NB4 (cell line): Measurements from ENCODE around the gene MROH7.

Source experiments
- POLR2A ChIP-seq: IDR thresholded peaks from 2 replicates; pipeline ENCODE4 v1.6.1; 2011; ENCODE audit warnings: mild to moderate bottlenecking; ENCODE audit not compliant: insufficient read length; ENCODE audit errors: extremely low read depth
- TF ChIP-seq, protein P1 (sequence below): IDR thresholded peaks from one replicate; pipeline ENCODE4 v1.5.1; 2012; ENCODE audit warnings: low read depth, low read length
- TF ChIP-seq, protein P2 (sequence below): IDR thresholded peaks from 2 replicates; pipeline ENCODE4 v1.6.1; 2011; ENCODE audit warnings: low read depth, low read length

DNA sequence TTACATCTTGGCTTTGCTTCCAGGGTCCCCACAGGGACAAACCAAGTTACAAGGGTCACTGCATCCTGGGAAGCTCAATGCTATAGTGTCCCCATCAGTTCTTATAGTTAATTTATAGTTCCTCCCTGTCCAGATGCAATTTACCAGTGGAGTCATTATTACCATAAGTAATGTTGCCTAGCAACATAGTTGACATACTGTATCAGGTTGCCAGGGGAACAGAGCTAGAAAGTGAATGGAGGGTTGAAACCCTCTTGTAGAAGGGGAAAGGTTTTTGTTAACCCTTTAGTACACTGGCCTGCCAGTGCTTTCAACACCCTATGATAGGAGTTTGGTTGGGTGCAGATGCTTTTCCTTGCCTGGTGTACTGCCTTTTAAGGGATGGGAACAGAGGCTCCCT is 39.8 kb downstream of the MROH7 start:
- TF ChIP-seq, protein P1, sequence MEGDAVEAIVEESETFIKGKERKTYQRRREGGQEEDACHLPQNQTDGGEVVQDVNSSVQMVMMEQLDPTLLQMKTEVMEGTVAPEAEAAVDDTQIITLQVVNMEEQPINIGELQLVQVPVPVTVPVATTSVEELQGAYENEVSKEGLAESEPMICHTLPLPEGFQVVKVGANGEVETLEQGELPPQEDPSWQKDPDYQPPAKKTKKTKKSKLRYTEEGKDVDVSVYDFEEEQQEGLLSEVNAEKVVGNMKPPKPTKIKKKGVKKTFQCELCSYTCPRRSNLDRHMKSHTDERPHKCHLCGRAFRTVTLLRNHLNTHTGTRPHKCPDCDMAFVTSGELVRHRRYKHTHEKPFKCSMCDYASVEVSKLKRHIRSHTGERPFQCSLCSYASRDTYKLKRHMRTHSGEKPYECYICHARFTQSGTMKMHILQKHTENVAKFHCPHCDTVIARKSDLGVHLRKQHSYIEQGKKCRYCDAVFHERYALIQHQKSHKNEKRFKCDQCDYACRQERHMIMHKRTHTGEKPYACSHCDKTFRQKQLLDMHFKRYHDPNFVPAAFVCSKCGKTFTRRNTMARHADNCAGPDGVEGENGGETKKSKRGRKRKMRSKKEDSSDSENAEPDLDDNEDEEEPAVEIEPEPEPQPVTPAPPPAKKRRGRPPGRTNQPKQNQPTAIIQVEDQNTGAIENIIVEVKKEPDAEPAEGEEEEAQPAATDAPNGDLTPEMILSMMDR = no peak
- no peak for TF ChIP-seq POLR2A
- TF ChIP-seq, protein P2, sequence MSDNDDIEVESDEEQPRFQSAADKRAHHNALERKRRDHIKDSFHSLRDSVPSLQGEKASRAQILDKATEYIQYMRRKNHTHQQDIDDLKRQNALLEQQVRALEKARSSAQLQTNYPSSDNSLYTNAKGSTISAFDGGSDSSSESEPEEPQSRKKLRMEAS = no peak
